SIG-M5 (cell line): ENCODE results near the gene ACTL9.
"Not testable (repeated sequence)": the region's sequence is repeated elsewhere in the genome, so short reads cannot be mapped to it uniquely, and the experiment has no call there.

ENCODE experiments used
- DNase-seq: peaks from one replicate; lab custom pipeline; 2025; lab: John Stamatoyannopoulos, UW

Gene ACTL9

GRCh38 chr19:8698433-8699063, at the start of gene ACTL9:
Gene ACTL9, minus strand, starts transcription at chr19:8698795. Its CDS starts 94 bp downstream, at chr19:8698701.
- DNase-seq = no peak

GRCh38 chr19:8739291-8740065, 40.9 kb upstream of the ACTL9 start:
- not testable (repeated sequence) for DNase-seq

GRCh38 chr19:8738377-8738776, 39.8 kb upstream of the ACTL9 start:
- no peak for DNase-seq

GRCh38 chr19:8731428-8732169, 33.0 kb upstream of the ACTL9 start:
- no peak for DNase-seq

- DNase-seq = no peak
Observed at GRCh38 chr19:8724276-8724675, 25.7 kb upstream of the ACTL9 start.

- no peak for DNase-seq
Observed at GRCh38 chr19:8722032-8722431, 23.4 kb upstream of the ACTL9 start.

GRCh38 chr19:8721334-8721733, 22.7 kb upstream of the ACTL9 start, which contains the start of gene OR2Z1:
Gene OR2Z1, plus strand, starts transcription at chr19:8721634. Its CDS starts 9,395 bp downstream, at chr19:8731029.
- DNase-seq = no peak

GRCh38 chr19:8710337-8710736, 11.7 kb upstream of the ACTL9 start:
- not testable (repeated sequence) for DNase-seq

GRCh38 chr19:8705742-8706141, 7.1 kb upstream of the ACTL9 start:
- no peak for DNase-seq

GRCh38 chr19:8705304-8705703, 6.7 kb upstream of the ACTL9 start:
- DNase-seq = not testable (repeated sequence)

- no peak for DNase-seq
Observed at GRCh38 chr19:8703223-8703622, 4.6 kb upstream of the ACTL9 start.

- DNase-seq = no peak
Observed at GRCh38 chr19:8702350-8702749, 3.8 kb upstream of the ACTL9 start.

GRCh38 chr19:8700956-8701355, 2.4 kb upstream of the ACTL9 start:
- DNase-seq = no peak

- no peak for DNase-seq
Observed at GRCh38 chr19:8699908-8700307, 1.3 kb upstream of the ACTL9 start.

GRCh38 chr19:8697671-8698432, 743 bp downstream of the ACTL9 start:
- no peak for DNase-seq

GRCh38 chr19:8696993-8697392, 1.6 kb downstream of the ACTL9 start:
- no peak for DNase-seq

- DNase-seq = no peak
Observed at GRCh38 chr19:8695911-8696310, 2.7 kb downstream of the ACTL9 start.

GRCh38 chr19:8695501-8695900, 3.1 kb downstream of the ACTL9 start:
- no peak for DNase-seq

- no peak for DNase-seq
Observed at GRCh38 chr19:8690753-8691539, 7.6 kb downstream of the ACTL9 start.

- no peak for DNase-seq
Observed at GRCh38 chr19:8688930-8689329, 9.7 kb downstream of the ACTL9 start.

- no peak for DNase-seq
Observed at GRCh38 chr19:8686549-8686948, 12.0 kb downstream of the ACTL9 start.
